Prostate gland (tissue), 2 donors: Measurements from ENCODE around the gene GFPT1. TPM values are rescaled to one million over a fixed set of nuclear protein-coding genes. Genes with fewer than 3 reads are reported as not detected.
"Not testable (repeated sequence)": the region's sequence is repeated elsewhere in the genome, so short reads cannot be mapped to it uniquely, and the experiment has no call there.

Source experiments
- DNase-seq: peaks from one replicate; pipeline ENCODE4 v3.0.0-alpha.2; 2019; ENCODE audit warnings: low spot score
- H3K27ac ChIP-seq, 2 donors: fragments of 200-600 bp; sonication (generic); 2 replicates each; pipeline ENCODE4 v1.5.1; 2017 to 2019
- H3K27me3 ChIP-seq: fragments of 200-600 bp; sonication (generic); replicated peaks from 2 replicates; pipeline ENCODE4 v1.5.1; 2019; ENCODE audit not compliant: insufficient read depth
- H3K36me3 ChIP-seq, 2 donors: fragments of 200-600 bp; sonication (generic); 1 replicate in 1 of 2; 2 replicates in 1 of 2; pipeline versions ENCODE4 v1.5.1 to v1.8.1; 2017 to 2019
- H3K4me1 ChIP-seq: fragments of 200-600 bp; sonication (generic); replicated peaks from 2 replicates; pipeline ENCODE4 v1.5.1; 2019
- H3K4me3 ChIP-seq, 2 donors: fragments of 200-600 bp; sonication (generic); 2 replicates each; pipeline ENCODE4 v1.5.1; 2017 to 2019
- H3K9me3 ChIP-seq: fragments of 200-600 bp; sonication (generic); 2 replicates; pipeline ENCODE4 v1.5.1; 2017
- POLR2A ChIP-seq: fragments of 450-650 bp; IDR thresholded peaks from one replicate; pipeline ENCODE4 v1.6.1; 2016; ENCODE audit warnings: antibody characterized with exemption, mild to moderate bottlenecking
- POLR2AphosphoS5 ChIP-seq: sonication (generic); formaldehyde crosslinking; IDR thresholded peaks from one replicate; pipeline ENCODE4 v1.6.1; 2017; ENCODE audit warnings: antibody characterized with exemption
- WGBS: methylation state at CpG from one replicate; pipeline ENCODE4 v1.1.5; 2018; 5-methylcytosine and 5-hydroxymethylcytosine counted together
- intact Hi-C: fragments of 100-400 bp; cut with DNase I; formaldehyde crosslinking; loops from one replicate; pipeline ENCODE4 v1.14.2; 2022
- total RNA-seq, 2 donors: library from RNA; depleted of rRNA; stranded (reverse); fragments of >200 nt; gene quantifications; one replicate each; pipeline ENCODE4 v1.1.0, GENCODE V29; 2016
- TF ChIP-seq, protein P1 (sequence below), 4 experiments: fragments of 200-600 bp in 2 of 4; fragments of 450-650 bp in 2 of 4; sonication (generic) in 2 of 4; IDR thresholded peaks; 1 replicate in 3 of 4; 2 replicates in 1 of 4; pipeline ENCODE4 v1.5.1; 2016 to 2019; ENCODE audit warnings: antibody characterized with exemption in 4 of 4, mild to moderate bottlenecking in 2 of 4, moderate library complexity in 2 of 4

Gene GFPT1
- total RNA-seq, 2 donors from 2014 or later = 27.4 to 52.7 TPM

DNA sequence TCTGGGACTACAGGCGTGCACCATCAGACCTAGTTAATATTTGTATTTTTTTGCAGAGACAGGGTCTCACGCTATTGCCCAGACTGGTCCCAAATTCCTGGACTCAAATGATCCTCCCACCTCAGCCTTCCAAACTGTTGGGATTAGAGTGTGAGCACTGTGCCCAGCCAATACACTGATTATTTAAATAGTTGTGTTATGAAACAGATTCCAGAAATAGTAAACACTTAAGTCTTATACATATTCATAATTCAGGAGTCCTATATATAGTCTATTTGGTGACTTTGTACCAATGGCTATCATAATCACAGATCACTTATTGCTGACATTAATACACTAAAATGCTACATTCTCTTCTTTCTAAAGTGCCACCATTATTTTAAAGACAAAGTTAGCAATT is 37.4 kb upstream of the GFPT1 start:
- no peaks in the 10 kb centered on the region for H3K27me3 ChIP-seq
- H3K4me3 ChIP-seq = no peak overlapping the region
- H3K27ac ChIP-seq = no peak overlapping the region
- no peak for TF ChIP-seq POLR2A
- TF ChIP-seq, protein P1, sequence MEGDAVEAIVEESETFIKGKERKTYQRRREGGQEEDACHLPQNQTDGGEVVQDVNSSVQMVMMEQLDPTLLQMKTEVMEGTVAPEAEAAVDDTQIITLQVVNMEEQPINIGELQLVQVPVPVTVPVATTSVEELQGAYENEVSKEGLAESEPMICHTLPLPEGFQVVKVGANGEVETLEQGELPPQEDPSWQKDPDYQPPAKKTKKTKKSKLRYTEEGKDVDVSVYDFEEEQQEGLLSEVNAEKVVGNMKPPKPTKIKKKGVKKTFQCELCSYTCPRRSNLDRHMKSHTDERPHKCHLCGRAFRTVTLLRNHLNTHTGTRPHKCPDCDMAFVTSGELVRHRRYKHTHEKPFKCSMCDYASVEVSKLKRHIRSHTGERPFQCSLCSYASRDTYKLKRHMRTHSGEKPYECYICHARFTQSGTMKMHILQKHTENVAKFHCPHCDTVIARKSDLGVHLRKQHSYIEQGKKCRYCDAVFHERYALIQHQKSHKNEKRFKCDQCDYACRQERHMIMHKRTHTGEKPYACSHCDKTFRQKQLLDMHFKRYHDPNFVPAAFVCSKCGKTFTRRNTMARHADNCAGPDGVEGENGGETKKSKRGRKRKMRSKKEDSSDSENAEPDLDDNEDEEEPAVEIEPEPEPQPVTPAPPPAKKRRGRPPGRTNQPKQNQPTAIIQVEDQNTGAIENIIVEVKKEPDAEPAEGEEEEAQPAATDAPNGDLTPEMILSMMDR (IDR thresholded peaks at IDR 0.05) = no peak
- TF ChIP-seq POLR2AphosphoS5 = no peak
- 91% methylated on average over 2 of the region's 2 CpGs for WGBS
- intact Hi-C loops = no loop called here
- DNase-seq = no peak
- H3K36me3 ChIP-seq = no peaks in the 10 kb centered on the region
- H3K4me1 ChIP-seq = no peaks in the 10 kb centered on the region
- H3K9me3 ChIP-seq = no peaks in the 10 kb centered on the region

DNA sequence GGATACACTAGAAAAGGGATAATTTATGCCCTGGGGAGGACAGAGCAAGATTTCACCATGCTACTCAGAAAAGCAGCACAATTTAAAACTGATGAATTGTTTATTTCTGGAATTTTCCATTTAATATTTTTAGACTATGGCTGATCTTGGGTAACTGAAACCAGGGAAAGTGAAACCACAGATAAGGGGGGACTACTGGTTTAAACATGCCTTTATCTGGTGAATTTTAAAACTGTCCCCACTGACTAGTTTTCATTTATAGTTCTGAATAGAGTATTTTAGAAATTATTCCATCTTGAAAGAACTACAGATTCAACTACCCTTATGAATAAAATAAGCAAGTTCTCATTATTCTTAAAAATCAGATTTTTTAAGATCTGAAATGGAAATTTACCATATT is 35.2 kb upstream of the GFPT1 start:
- no peak for DNase-seq
- intact Hi-C loops = no loop called here
- H3K4me3 ChIP-seq = no peak overlapping the region
- H3K27ac ChIP-seq = no peak overlapping the region
- H3K4me1 ChIP-seq = no peaks in the 10 kb centered on the region
- TF ChIP-seq POLR2A (no peak), POLR2AphosphoS5 (no peak)
- TF ChIP-seq, protein P1 (IDR thresholded peaks at IDR 0.05) = no peak
- no peaks in the 10 kb centered on the region for H3K9me3 ChIP-seq
- H3K27me3 ChIP-seq = no peaks in the 10 kb centered on the region
- H3K36me3 ChIP-seq = no peaks in the 10 kb centered on the region

DNA sequence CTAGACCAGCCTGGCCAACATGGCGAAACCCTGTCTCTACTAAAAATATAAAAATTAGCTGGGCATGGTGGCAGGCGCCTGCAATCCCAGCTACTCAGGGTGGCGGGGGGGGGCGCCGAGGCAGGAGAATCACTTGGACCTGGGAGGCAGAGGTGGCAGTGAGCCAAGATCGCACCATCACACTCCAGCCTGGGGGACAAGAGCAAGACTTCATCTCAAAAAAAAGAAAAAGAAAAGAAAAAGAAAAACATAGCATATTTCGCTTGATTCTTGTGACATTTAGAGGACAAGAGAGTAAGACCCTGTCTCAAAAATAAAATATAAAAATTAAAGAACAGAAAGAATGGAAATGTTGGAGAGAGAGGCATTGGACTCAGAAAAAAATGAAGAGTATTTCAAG is 32.1 kb upstream of the GFPT1 start:
- H3K27me3 ChIP-seq, H3K9me3 ChIP-seq, H3K36me3 ChIP-seq, DNase-seq, H3K4me1 ChIP-seq, H3K4me3 ChIP-seq, H3K27ac ChIP-seq, intact Hi-C loops: not testable (repeated sequence)
- 92% methylated on average over 7 of the region's 7 CpGs for WGBS

DNA sequence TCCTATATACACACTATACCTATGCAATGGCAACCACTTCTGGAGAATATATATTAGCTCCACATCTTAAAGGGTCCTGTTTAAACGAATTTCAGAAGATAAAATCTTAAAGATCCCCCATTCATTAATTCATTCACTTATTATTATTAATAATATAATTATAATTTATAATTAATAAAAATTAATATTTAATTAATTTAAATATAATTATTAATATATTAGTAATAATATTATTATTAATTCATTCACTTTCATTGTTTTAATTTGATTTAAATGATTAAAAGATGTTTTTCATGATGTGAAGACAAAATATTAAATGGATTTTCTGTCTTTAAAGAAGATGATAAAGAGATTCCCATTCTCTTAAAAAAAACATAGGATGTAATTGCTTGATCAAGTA is 29.1 kb upstream of the GFPT1 start:
- H3K9me3 ChIP-seq = no peaks in the 10 kb centered on the region
- WGBS = 72% methylated on average over 1 of the region's 1 CpG
- H3K4me3 ChIP-seq = no peak overlapping the region
- no peak for DNase-seq
- H3K27me3 ChIP-seq = no peaks in the 10 kb centered on the region
- TF ChIP-seq, protein P1 (IDR thresholded peaks at IDR 0.05) = no peak
- TF ChIP-seq POLR2A (no peak), POLR2AphosphoS5 (no peak)
- H3K4me1 ChIP-seq = no peaks in the 10 kb centered on the region
- H3K36me3 ChIP-seq = no peaks in the 10 kb centered on the region
- intact Hi-C loops = no loop called here
- no peak overlapping the region for H3K27ac ChIP-seq

DNA sequence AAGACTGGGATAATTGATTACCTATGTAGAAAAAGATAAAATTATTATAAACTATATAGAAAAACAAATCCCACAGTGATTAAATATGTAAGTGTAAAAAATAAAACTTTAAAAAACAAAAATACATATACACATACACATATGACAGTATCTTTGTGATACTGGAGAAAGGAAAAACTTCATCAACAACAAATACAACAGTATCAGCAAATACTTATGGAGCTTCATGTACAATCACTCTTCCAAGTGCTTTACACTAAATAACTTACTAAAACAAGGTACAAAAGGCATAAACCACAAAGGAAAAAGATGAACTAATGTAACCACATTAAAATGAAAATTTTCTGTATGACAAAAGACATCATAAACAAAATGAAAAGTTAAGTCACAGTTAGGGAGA is 24.1 kb upstream of the GFPT1 start:
- no peak for DNase-seq
- intact Hi-C loops = no loop called here
- H3K36me3 ChIP-seq = no peaks in the 10 kb centered on the region

More for the DNA sequence above, 24.1 kb upstream of the GFPT1 start:
- Histone ChIP-seq H3K27me3 (no peaks in the 10 kb centered on the region), H3K4me3 (no peak overlapping the region), H3K4me1 (no peaks in the 10 kb centered on the region), H3K9me3 (no peaks in the 10 kb centered on the region), H3K27ac (no peak overlapping the region)
- no peak for TF ChIP-seq POLR2AphosphoS5
- TF ChIP-seq POLR2A = no peak
- TF ChIP-seq, protein P1 (IDR thresholded peaks at IDR 0.05) = no peak
